Panc1 (cell line): ENCODE results near the gene APEX1. TPM values are rescaled to one million over a fixed set of nuclear protein-coding genes. Genes with fewer than 3 reads are reported as not detected.

ENCODE experiments used
- ATAC-seq: fragments of 200-7000 bp; cut with Tn5 transposase; 2 replicates; pipeline ENCODE4 v1.9.1; 2020; ENCODE audit warnings: mild to moderate bottlenecking, moderate library complexity
- BruUV-seq: library from RNA; stranded (reverse); fragments of 400-500 nt; replicated peaks from 2 replicates; lab custom pipeline; 2021; lab: Mats Ljungman, UMichigan
- CTCF ChIA-PET: fragments of 300-600 bp; sonication (Branson Sonifier 250); formaldehyde crosslinking; loops from one replicate; lab custom pipeline; 2022; ENCODE audit warnings: antibody characterized with exemption; lab: Charles Lee
- POLR2A ChIA-PET: fragments of 300-600 bp; sonication (Branson Sonifier 250); formaldehyde crosslinking; loops from one replicate; lab custom pipeline; 2022; ENCODE audit warnings: antibody characterized with exemption; lab: Charles Lee
- DNase-seq: peaks from one replicate; pipeline ENCODE4 v3.0.0-alpha.2; 2010; ENCODE audit warnings: low read depth, low spot score
- H3K27ac ChIP-seq: 2 replicates; pipeline ENCODE4 v1.5.1; 2011; ENCODE audit warnings: mild to moderate bottlenecking, low read length, inconsistent platforms
- H3K27me3 ChIP-seq: fragments of 200-500 bp; sonication (Bioruptor generic); 2 replicates; pipeline ENCODE4 v1.6.0; 2014; ENCODE audit warnings: low read length, inconsistent platforms; ENCODE audit not compliant: control insufficient read depth, insufficient read depth
- H3K36me3 ChIP-seq: fragments of 200-500 bp; sonication (Bioruptor generic); 2 replicates; pipeline ENCODE4 v1.5.1; 2014; ENCODE audit warnings: inconsistent platforms, mild to moderate bottlenecking, low read length, moderate library complexity; ENCODE audit not compliant: control insufficient read depth, insufficient read depth
- H3K4me1 ChIP-seq: 2 replicates; pipeline ENCODE4 v1.5.1; 2011; ENCODE audit warnings: inconsistent platforms, mild to moderate bottlenecking, low read length, moderate library complexity; ENCODE audit not compliant: control insufficient read depth, insufficient read depth
- H3K4me3 ChIP-seq, 2 experiments: 2 replicates each; pipeline ENCODE4 v1.5.1; 2011 to 2012; ENCODE audit warnings: low read depth in 2 of 2, low read length in 2 of 2, mild to moderate bottlenecking in 2 of 2, inconsistent platforms in 1 of 2, moderate library complexity in 1 of 2
- H3K9me3 ChIP-seq: fragments of 200-500 bp; sonication (Bioruptor generic); 2 replicates; pipeline ENCODE4 v1.5.1; 2014; ENCODE audit warnings: low read depth, mild to moderate bottlenecking, inconsistent platforms, low read length, moderate library complexity; ENCODE audit not compliant: control insufficient read depth, insufficient read depth
- POLR2AphosphoS5 ChIP-seq: IDR thresholded peaks from 2 replicates; pipeline ENCODE4 v1.6.1; 2012; ENCODE audit warnings: mild to moderate bottlenecking, low read depth, low read length, moderate library complexity
- SIN3A ChIP-seq: IDR thresholded peaks from 2 replicates; pipeline ENCODE4 v1.6.1; 2012; ENCODE audit warnings: low read depth, mild to moderate bottlenecking, low read length, moderate library complexity, borderline replicate concordance; ENCODE audit not compliant: insufficient read depth
- TCF7L2 ChIP-seq: IDR thresholded peaks from 2 replicates; pipeline ENCODE4 v1.6.1; 2011; ENCODE audit warnings: mild to moderate bottlenecking, low read depth, low read length, inconsistent platforms
- in situ Hi-C: cut with HindIII; loops from 2 replicates; pipeline ENCODE4 v1.10.0; 2016; ENCODE audit warnings: low sequenced_read_pairs, low pct_unique_long_range_greater_than_20kb
- intact Hi-C: fragments of 100-400 bp; cut with micrococcal nuclease; formaldehyde crosslinking; loops from one replicate; pipeline ENCODE4 v1.10.0; 2022; ENCODE audit not compliant: unreplicated experiment
- total RNA-seq: library from RNA; stranded (reverse); gene quantifications from one replicate; pipeline ENCODE4 v1.2.1, GENCODE V29; 2021; ENCODE audit not compliant: unreplicated experiment
- TF ChIP-seq, protein P1 (sequence below): fragments of 450-650 bp; IDR thresholded peaks from 2 replicates; pipeline ENCODE4 v1.5.1; 2017; ENCODE audit warnings: mild to moderate bottlenecking
- TF ChIP-seq, protein P2 (sequence below), 2 experiments: IDR thresholded peaks; 2 replicates each; pipeline ENCODE4 v1.6.1; 2011 to 2012; ENCODE audit warnings: low read depth in 2 of 2, control low read depth in 1 of 2, low read length in 1 of 2, mild to moderate bottlenecking in 1 of 2, moderate library complexity in 1 of 2; ENCODE audit not compliant: insufficient read depth in 1 of 2

The APEX1 gene
- total RNA-seq, 1 experiment from 2014 or later: 163 TPM

DNA sequence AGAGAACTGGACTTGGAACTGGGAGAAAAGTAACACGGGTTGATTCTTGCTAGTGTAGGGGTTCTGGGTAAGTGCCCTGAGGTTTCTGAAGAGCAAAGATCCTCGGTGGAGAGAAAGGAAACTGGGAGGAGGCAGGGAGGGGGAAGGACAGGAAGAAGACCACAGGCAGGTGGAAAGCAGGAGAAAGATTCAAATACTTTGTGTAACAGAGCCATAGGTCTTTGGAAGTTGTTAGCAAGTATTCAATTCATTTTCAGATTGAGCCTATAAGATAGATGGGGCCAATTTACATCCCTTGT, 15.5 kb downstream of the APEX1 start:
- no peak for ATAC-seq
- TF ChIP-seq SIN3A (no peak), POLR2AphosphoS5 (no peak), TCF7L2 (no peak)
- TF ChIP-seq, protein P1, sequence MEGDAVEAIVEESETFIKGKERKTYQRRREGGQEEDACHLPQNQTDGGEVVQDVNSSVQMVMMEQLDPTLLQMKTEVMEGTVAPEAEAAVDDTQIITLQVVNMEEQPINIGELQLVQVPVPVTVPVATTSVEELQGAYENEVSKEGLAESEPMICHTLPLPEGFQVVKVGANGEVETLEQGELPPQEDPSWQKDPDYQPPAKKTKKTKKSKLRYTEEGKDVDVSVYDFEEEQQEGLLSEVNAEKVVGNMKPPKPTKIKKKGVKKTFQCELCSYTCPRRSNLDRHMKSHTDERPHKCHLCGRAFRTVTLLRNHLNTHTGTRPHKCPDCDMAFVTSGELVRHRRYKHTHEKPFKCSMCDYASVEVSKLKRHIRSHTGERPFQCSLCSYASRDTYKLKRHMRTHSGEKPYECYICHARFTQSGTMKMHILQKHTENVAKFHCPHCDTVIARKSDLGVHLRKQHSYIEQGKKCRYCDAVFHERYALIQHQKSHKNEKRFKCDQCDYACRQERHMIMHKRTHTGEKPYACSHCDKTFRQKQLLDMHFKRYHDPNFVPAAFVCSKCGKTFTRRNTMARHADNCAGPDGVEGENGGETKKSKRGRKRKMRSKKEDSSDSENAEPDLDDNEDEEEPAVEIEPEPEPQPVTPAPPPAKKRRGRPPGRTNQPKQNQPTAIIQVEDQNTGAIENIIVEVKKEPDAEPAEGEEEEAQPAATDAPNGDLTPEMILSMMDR: no peak
- TF ChIP-seq, protein P2, sequence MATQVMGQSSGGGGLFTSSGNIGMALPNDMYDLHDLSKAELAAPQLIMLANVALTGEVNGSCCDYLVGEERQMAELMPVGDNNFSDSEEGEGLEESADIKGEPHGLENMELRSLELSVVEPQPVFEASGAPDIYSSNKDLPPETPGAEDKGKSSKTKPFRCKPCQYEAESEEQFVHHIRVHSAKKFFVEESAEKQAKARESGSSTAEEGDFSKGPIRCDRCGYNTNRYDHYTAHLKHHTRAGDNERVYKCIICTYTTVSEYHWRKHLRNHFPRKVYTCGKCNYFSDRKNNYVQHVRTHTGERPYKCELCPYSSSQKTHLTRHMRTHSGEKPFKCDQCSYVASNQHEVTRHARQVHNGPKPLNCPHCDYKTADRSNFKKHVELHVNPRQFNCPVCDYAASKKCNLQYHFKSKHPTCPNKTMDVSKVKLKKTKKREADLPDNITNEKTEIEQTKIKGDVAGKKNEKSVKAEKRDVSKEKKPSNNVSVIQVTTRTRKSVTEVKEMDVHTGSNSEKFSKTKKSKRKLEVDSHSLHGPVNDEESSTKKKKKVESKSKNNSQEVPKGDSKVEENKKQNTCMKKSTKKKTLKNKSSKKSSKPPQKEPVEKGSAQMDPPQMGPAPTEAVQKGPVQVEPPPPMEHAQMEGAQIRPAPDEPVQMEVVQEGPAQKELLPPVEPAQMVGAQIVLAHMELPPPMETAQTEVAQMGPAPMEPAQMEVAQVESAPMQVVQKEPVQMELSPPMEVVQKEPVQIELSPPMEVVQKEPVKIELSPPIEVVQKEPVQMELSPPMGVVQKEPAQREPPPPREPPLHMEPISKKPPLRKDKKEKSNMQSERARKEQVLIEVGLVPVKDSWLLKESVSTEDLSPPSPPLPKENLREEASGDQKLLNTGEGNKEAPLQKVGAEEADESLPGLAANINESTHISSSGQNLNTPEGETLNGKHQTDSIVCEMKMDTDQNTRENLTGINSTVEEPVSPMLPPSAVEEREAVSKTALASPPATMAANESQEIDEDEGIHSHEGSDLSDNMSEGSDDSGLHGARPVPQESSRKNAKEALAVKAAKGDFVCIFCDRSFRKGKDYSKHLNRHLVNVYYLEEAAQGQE (IDR thresholded peaks at IDR 0.05; ENCODE audit: insufficient read depth in 1 of 2, low read depth in 2 of 2, low read length in 1 of 2): no peak
- Histone ChIP-seq H3K4me1 (peaks cover 3% of the 10 kb centered on the region), H3K36me3 (peaks cover 4% of the 10 kb centered on the region), H3K27ac (peak overlapping the region; percentile 74), H3K27me3 (no peaks in the 10 kb centered on the region), H3K9me3 (no peaks in the 10 kb centered on the region), H3K4me3 (peak overlapping the region; percentile 82 to 96)
- in situ Hi-C loops (no loop called here), intact Hi-C loops (loop anchor here (5.0 kb wide), 1 partner anchor 137 kb away; no protein-coding TSS in a partner anchor)
- ChIA-PET POLR2A (no interaction called here), CTCF (no interaction called here)
- BruUV-seq: no TSS peak
- DNase-seq: no peak

DNA sequence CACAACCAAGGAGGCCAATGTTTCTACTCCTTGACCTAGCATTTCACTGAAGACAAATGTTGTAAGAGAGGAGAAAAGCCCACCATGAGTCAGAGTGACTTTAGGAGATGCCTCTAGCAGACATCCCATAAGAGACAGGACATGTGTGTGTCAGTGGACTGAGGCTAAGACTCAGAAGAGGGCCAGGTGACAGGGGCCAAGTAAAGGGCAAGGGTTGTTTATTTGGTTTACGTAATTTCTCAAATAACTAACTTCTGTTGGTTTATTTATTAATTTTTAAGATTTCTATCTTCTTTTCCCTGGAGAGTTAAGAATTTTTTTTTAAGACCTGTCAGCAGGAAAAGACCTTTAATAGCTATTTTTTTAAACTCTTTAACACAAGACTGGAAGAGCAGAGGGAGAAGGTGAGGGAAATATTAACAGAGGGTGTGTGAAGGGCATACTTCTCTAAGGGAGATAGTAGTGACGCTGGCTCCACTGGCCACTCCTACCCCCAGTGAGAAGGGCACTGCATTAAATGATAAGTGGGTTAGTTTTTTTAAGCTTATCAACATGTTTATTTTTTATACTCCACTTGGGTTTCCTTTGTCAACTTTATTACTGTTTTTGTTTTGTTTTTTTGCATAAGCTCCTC, 17.6 kb downstream of the APEX1 start:
- CTCF ChIA-PET: no interaction called here
- TF ChIP-seq, protein P1: no peak
- TF ChIP-seq TCF7L2 (no peak), SIN3A (no peak), POLR2AphosphoS5 (no peak)
- TF ChIP-seq, protein P2 (IDR thresholded peaks at IDR 0.05; ENCODE audit: insufficient read depth in 1 of 2, low read depth in 2 of 2, low read length in 1 of 2): no peak

More for the DNA sequence above, 17.6 kb downstream of the APEX1 start:
- Histone ChIP-seq H3K9me3 (no peaks in the 10 kb centered on the region), H3K36me3 (peaks cover 6% of the 10 kb centered on the region), H3K27ac (no peak overlapping the region), H3K4me3 (no peak overlapping the region), H3K4me1 (peaks cover 3% of the 10 kb centered on the region), H3K27me3 (no peaks in the 10 kb centered on the region)
- BruUV-seq: no TSS peak
- POLR2A ChIA-PET: no interaction called here
- DNase-seq (no peak), ATAC-seq (no peak)
- intact Hi-C loops (loop anchor here (5.0 kb wide), 1 partner anchor 135 kb away; no protein-coding TSS in a partner anchor), in situ Hi-C loops (no loop called here)
